Measurements from ENCODE around the gene NUDT5.
A peak's percentile ranks its signal among the peaks of the same experiment; 100 is the strongest.

Gene NUDT5

DNA sequence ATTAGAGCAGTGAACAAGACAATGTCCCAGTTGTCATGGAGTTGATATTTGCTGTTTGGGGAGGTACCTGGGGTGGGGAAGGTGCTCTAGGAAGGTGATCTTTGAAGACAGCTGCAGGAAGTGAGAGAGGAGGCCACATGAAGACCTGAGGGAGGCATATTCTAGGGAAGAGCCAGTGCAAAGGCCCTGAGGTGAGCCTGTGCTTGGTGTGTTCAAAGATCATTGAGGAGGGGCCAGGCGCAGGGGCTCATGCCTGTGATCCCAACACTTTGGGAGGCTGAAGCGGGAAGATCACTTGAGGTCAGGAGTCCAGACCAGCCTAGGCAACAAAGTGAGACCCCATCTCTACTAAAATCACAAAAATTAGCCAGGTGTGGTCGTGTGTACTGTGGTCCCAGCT, 51.2 kb downstream of the NUDT5 start:
- Histone ChIP-seq H3K4me1 (ENCODE audit: low read length) (no peaks in the 10 kb centered on the region), H2AFZ (ENCODE audit: low read depth, low read length) (no peak overlapping the region), H4K20me1 (ENCODE audit: insufficient read depth, low read length) (no peaks in the 10 kb centered on the region), H3K79me2 (ENCODE audit: low read length) (no peaks in the 10 kb centered on the region), H3K27ac (ENCODE audit: low read length) (no peak overlapping the region), H3K9me3 (ENCODE audit: insufficient read depth, low read length) (no peaks in the 10 kb centered on the region), H3K4me2 (ENCODE audit: low read length) (no peak overlapping the region), H3K36me3 (replicated peaks; ENCODE audit: low read depth, low read length) (peaks cover 4% of the 10 kb centered on the region), H3K27me3 (ENCODE audit: low read depth, low read length) (no peaks in the 10 kb centered on the region), H3K9ac (ENCODE audit: low read length) (no peak overlapping the region), H3K4me3 (ENCODE audit: low read length) (no peak overlapping the region)
- TF ChIP-seq, protein P1, sequence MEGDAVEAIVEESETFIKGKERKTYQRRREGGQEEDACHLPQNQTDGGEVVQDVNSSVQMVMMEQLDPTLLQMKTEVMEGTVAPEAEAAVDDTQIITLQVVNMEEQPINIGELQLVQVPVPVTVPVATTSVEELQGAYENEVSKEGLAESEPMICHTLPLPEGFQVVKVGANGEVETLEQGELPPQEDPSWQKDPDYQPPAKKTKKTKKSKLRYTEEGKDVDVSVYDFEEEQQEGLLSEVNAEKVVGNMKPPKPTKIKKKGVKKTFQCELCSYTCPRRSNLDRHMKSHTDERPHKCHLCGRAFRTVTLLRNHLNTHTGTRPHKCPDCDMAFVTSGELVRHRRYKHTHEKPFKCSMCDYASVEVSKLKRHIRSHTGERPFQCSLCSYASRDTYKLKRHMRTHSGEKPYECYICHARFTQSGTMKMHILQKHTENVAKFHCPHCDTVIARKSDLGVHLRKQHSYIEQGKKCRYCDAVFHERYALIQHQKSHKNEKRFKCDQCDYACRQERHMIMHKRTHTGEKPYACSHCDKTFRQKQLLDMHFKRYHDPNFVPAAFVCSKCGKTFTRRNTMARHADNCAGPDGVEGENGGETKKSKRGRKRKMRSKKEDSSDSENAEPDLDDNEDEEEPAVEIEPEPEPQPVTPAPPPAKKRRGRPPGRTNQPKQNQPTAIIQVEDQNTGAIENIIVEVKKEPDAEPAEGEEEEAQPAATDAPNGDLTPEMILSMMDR (IDR thresholded peaks at IDR 0.05; ENCODE audit: low read depth, low read length) = no peak
- TF ChIP-seq EZH2phosphoT487 (IDR thresholded peaks at IDR 0.05; ENCODE audit: low read depth) = no peak

DNA sequence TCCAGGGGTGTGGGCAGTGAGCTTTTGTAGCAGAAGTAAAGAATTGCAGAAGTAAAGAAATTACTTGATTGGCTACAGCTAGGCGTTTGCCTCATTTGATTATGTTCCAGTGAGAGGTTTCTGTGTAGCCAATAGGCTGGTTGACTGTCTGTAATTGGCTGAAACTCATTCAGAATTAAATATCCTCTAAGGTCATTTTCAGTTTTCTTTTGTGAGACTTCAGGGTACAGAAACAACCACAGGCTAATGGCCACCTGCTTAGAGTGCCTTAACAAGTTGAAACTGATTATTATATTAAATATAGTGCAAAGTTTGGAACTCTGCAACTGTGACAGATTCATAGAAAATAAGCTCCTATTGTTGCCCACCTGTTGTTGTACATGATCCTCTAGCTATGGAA, 55.7 kb downstream of the NUDT5 start:
- H3K9ac ChIP-seq (ENCODE audit: low read length) = no peak overlapping the region
- H3K36me3 ChIP-seq (replicated peaks; ENCODE audit: low read depth, low read length) = peaks cover 17% of the 10 kb centered on the region
- no peak overlapping the region for H3K27ac ChIP-seq (ENCODE audit: low read length)
- H2AFZ ChIP-seq (ENCODE audit: low read depth, low read length) = no peak overlapping the region
- no peaks in the 10 kb centered on the region for H3K9me3 ChIP-seq (ENCODE audit: insufficient read depth, low read length)
- TF ChIP-seq EZH2phosphoT487 (IDR thresholded peaks at IDR 0.05; ENCODE audit: low read depth) = no peak
- TF ChIP-seq, protein P1 (IDR thresholded peaks at IDR 0.05; ENCODE audit: low read depth, low read length) = no peak
- no peak overlapping the region for H3K4me2 ChIP-seq (ENCODE audit: low read length)
- no peaks in the 10 kb centered on the region for H3K4me1 ChIP-seq (ENCODE audit: low read length)
- H3K27me3 ChIP-seq (ENCODE audit: low read depth, low read length) = no peaks in the 10 kb centered on the region
- no peaks in the 10 kb centered on the region for H4K20me1 ChIP-seq (ENCODE audit: insufficient read depth, low read length)
- H3K4me3 ChIP-seq (ENCODE audit: low read length) = no peak overlapping the region
- no peaks in the 10 kb centered on the region for H3K79me2 ChIP-seq (ENCODE audit: low read length)

DNA sequence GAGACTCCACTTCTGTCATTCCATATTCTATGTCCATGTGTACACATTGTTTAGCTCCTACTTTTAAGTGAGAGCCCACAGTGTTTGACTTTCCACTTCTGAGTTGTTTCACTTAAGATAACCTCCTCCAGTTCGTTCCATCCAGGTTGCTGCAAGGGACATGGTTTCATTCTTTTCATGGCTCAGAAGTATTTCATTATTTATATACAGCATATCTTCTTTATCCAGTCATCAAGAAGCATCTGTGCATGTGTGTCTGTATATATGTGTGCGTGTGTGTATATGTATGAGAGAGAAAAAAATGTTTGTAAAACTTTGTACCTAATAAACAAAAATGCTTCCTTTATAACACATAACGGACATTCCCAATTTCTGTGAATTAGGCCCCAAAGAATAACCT, 60.1 kb downstream of the NUDT5 start:
- Histone ChIP-seq H3K9me3 (ENCODE audit: insufficient read depth, low read length) (no peaks in the 10 kb centered on the region), H3K4me1 (ENCODE audit: low read length) (peaks cover 2% of the 10 kb centered on the region), H3K79me2 (ENCODE audit: low read length) (peaks cover 16% of the 10 kb centered on the region), H3K4me2 (ENCODE audit: low read length) (no peak overlapping the region), H3K27me3 (ENCODE audit: low read depth, low read length) (no peaks in the 10 kb centered on the region), H3K36me3 (replicated peaks; ENCODE audit: low read depth, low read length) (peaks cover 18% of the 10 kb centered on the region), H3K27ac (ENCODE audit: low read length) (no peak overlapping the region), H4K20me1 (ENCODE audit: insufficient read depth, low read length) (peaks cover 5% of the 10 kb centered on the region; the same call in 1 of the 2 replicates), H3K4me3 (ENCODE audit: low read length) (no peak overlapping the region), H2AFZ (ENCODE audit: low read depth, low read length) (no peak overlapping the region), H3K9ac (ENCODE audit: low read length) (no peak overlapping the region)
- TF ChIP-seq, protein P1 (IDR thresholded peaks at IDR 0.05; ENCODE audit: low read depth, low read length) = no peak
- TF ChIP-seq EZH2phosphoT487 (IDR thresholded peaks at IDR 0.05; ENCODE audit: low read depth) = no peak

DNA sequence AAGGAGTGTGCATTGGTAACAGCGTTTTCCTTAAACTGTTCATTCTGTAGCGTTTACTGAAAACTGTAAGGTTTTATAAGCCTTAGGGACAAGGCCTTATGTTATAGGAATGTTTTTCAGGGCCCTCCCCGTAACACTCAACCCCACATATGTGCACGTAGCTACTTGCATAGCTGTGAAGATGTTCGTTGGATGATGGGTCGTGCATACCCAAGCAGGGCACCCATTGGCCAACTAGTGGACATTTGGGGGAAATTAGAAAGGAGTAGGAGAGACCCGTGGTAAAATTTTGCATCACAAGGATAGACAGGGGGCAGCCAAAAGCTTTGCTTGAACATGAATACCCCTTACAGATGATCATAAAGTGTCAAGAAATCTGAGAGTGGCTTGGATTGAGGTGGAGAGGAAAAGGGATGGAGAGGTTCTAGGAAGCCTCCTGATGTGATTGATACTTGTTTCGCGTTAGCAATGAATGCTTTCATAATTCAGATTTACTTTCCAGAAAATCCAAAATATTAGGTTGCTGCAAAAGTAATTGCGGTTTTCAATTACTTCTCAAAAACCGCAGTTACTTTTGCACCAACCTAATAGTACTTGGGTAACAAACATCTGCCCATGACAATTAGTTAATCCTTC, 65.3 kb downstream of the NUDT5 start:
- H3K4me3 ChIP-seq (ENCODE audit: low read length) = peak overlapping the region; percentile 83
- peak overlapping the region; percentile 84 for H3K9ac ChIP-seq (ENCODE audit: low read length)
- peaks cover 8% of the 10 kb centered on the region; the same call in 1 of the 2 replicates for H4K20me1 ChIP-seq (ENCODE audit: insufficient read depth, low read length)
- no peak overlapping the region for H2AFZ ChIP-seq (ENCODE audit: low read depth, low read length)
- H3K4me1 ChIP-seq (ENCODE audit: low read length) = peaks cover 8% of the 10 kb centered on the region
- TF ChIP-seq, protein P1 (IDR thresholded peaks at IDR 0.05; ENCODE audit: low read depth, low read length) = peak; percentile 42
- no peak for TF ChIP-seq EZH2phosphoT487 (IDR thresholded peaks at IDR 0.05; ENCODE audit: low read depth)
- H3K79me2 ChIP-seq (ENCODE audit: low read length) = peaks cover 27% of the 10 kb centered on the region
- H3K36me3 ChIP-seq (replicated peaks; ENCODE audit: low read depth, low read length) = peaks cover 14% of the 10 kb centered on the region
- H3K27me3 ChIP-seq (ENCODE audit: low read depth, low read length) = no peaks in the 10 kb centered on the region
- H3K9me3 ChIP-seq (ENCODE audit: insufficient read depth, low read length) = no peaks in the 10 kb centered on the region
- peak overlapping the region; percentile 83 for H3K4me2 ChIP-seq (ENCODE audit: low read length)
- H3K27ac ChIP-seq (ENCODE audit: low read length) = peak overlapping the region; percentile 23

All from OCI-LY3 (cell line).